Activated T-cell treated with anti-CD3 and anti-CD28 coated beads, Interleukin-2, amount 50 U/mL, for 72 hours (primary cell): Measurements from ENCODE around the gene UBAP1. TPM values are rescaled to one million over a fixed set of nuclear protein-coding genes. Genes with fewer than 3 reads are reported as not detected.
"Not testable (repeated sequence)": the region's sequence is repeated elsewhere in the genome, so short reads cannot be mapped to it uniquely, and the experiment has no call there.

Source experiments
- ATAC-seq, 2 donors: fragments of 150-1000 bp; cut with Tn5 transposase; replicated peaks in 1 of 2; 2 replicates each; pipeline ENCODE4 v1.10.0; 2021; ENCODE audit warnings: moderate library complexity in 2 of 2, mild to moderate bottlenecking in 1 of 2
- DNase-seq, 2 donors: peaks; one replicate each; pipeline ENCODE4 v3.0.0; 2021 to 2022; ENCODE audit warnings: mixed read lengths in 1 of 2
- H3K27ac Mint-ChIP-seq: one replicate; pipeline ENCODE4 v1.8.0; 2022; ENCODE audit warnings: mild to moderate bottlenecking, moderate library complexity, mixed read lengths
- H3K27me3 Mint-ChIP-seq: one replicate; pipeline ENCODE4 v1.8.0; 2022; ENCODE audit warnings: low read depth, mixed read lengths
- H3K36me3 Mint-ChIP-seq, 2 donors: one replicate each; pipeline ENCODE4 v1.8.0; 2022; ENCODE audit warnings: mixed read lengths in 2 of 2, mild to moderate bottlenecking in 1 of 2; ENCODE audit not compliant: insufficient read depth in 2 of 2
- H3K4me1 Mint-ChIP-seq: one replicate; pipeline ENCODE4 v1.8.0; 2022; ENCODE audit warnings: low read depth, mixed read lengths
- H3K4me3 Mint-ChIP-seq, 2 donors: one replicate each; pipeline ENCODE4 v1.8.0; 2022; ENCODE audit warnings: mild to moderate bottlenecking in 2 of 2, mixed read lengths in 2 of 2, moderate library complexity in 2 of 2
- H3K9me3 Mint-ChIP-seq, 2 donors: one replicate each; pipeline ENCODE4 v1.8.0; 2022; ENCODE audit warnings: mixed read lengths in 2 of 2
- total RNA-seq, 2 donors: library from RNA; stranded (reverse); gene quantifications; one replicate each; pipeline ENCODE4 v1.2.3, GENCODE V29; 2022

UBAP1 gene
- total RNA-seq, 2 donors from 2014 or later: 36.4 to 37.5 TPM

GRCh38 chr9:34267660-34268059 lies 88.8 kb downstream of the UBAP1 start:
- ATAC-seq (no peak), DNase-seq (no peak)
- Mint-ChIP-seq H3K36me3 (peaks cover 2 to 3% of the 10 kb centered on the region in 2 donors), H3K27me3 (no peaks in the 10 kb centered on the region), H3K4me3 (no peak overlapping the region), H3K4me1 (no peaks in the 10 kb centered on the region), H3K27ac (no peak overlapping the region), H3K9me3 (no peaks in the 10 kb centered on the region)

GRCh38 chr9:34271265-34272006 lies 92.6 kb downstream of the UBAP1 start:
- no peak for DNase-seq

GRCh38 chr9:34272101-34272541 lies 93.3 kb downstream of the UBAP1 start:
- Mint-ChIP-seq H3K4me1 (no peaks in the 10 kb centered on the region), H3K27me3 (no peaks in the 10 kb centered on the region), H3K4me3 (no peak overlapping the region), H3K9me3 (no peaks in the 10 kb centered on the region), H3K36me3 (peaks cover 2% of the 10 kb centered on the region in 2 donors), H3K27ac (no peak overlapping the region)
- DNase-seq (no peak), ATAC-seq (no peak)

More at GRCh38 chr9:34271265-34272006, 92.6 kb downstream of the UBAP1 start:
- H3K4me1 Mint-ChIP-seq: no peaks in the 10 kb centered on the region
- ATAC-seq: no peak
- H3K36me3 Mint-ChIP-seq: peaks cover 2% of the 10 kb centered on the region in 2 donors
- no peak overlapping the region for H3K27ac Mint-ChIP-seq
- no peaks in the 10 kb centered on the region for H3K27me3 Mint-ChIP-seq
- H3K4me3 Mint-ChIP-seq: no peak overlapping the region
- H3K9me3 Mint-ChIP-seq: no peaks in the 10 kb centered on the region

- not testable (repeated sequence) for H3K9me3 Mint-ChIP-seq, H3K4me3 Mint-ChIP-seq, ATAC-seq, H3K27me3 Mint-ChIP-seq, H3K4me1 Mint-ChIP-seq, H3K27ac Mint-ChIP-seq, H3K36me3 Mint-ChIP-seq, DNase-seq
These were observed 94.7 kb downstream of the UBAP1 start for GRCh38 chr9:34273588-34273987.

- Mint-ChIP-seq H3K27ac (no peak overlapping the region), H3K9me3 (no peaks in the 10 kb centered on the region), H3K4me3 (no peak overlapping the region), H3K36me3 (peaks cover 0 to 2% of the 10 kb centered on the region in 2 donors), H3K27me3 (no peaks in the 10 kb centered on the region), H3K4me1 (no peaks in the 10 kb centered on the region)
- ATAC-seq (no peak), DNase-seq (no peak)
These were observed 97.0 kb downstream of the UBAP1 start for GRCh38 chr9:34275811-34276210.

GRCh38 chr9:34276772-34277171 lies 97.9 kb downstream of the UBAP1 start:
- ATAC-seq: no peak
- DNase-seq: no peak
- Mint-ChIP-seq H3K36me3 (no peaks in the 10 kb centered on the region), H3K9me3 (no peaks in the 10 kb centered on the region), H3K27me3 (no peaks in the 10 kb centered on the region), H3K4me1 (no peaks in the 10 kb centered on the region), H3K27ac (no peak overlapping the region), H3K4me3 (no peak overlapping the region)

GRCh38 chr9:34279411-34279810 lies 100.6 kb downstream of the UBAP1 start:
- Mint-ChIP-seq H3K4me1 (no peaks in the 10 kb centered on the region), H3K36me3 (peaks cover 0 to 8% of the 10 kb centered on the region in 2 donors), H3K9me3 (no peaks in the 10 kb centered on the region), H3K4me3 (no peak overlapping the region), H3K27ac (no peak overlapping the region), H3K27me3 (no peaks in the 10 kb centered on the region)
- no peak for DNase-seq
- ATAC-seq: no peak

GRCh38 chr9:34282096-34282495 lies 103.3 kb downstream of the UBAP1 start:
- Mint-ChIP-seq H3K36me3 (peaks cover 0 to 11% of the 10 kb centered on the region in 2 donors), H3K4me1 (no peaks in the 10 kb centered on the region), H3K27ac (no peak overlapping the region), H3K27me3 (no peaks in the 10 kb centered on the region), H3K9me3 (no peaks in the 10 kb centered on the region), H3K4me3 (no peak overlapping the region)
- ATAC-seq: no peak
- DNase-seq: no peak

GRCh38 chr9:34289159-34289558 lies 110.3 kb downstream of the UBAP1 start:
- Mint-ChIP-seq H3K36me3 (peaks cover 0 to 4% of the 10 kb centered on the region in 2 donors), H3K27me3 (no peaks in the 10 kb centered on the region), H3K9me3 (no peaks in the 10 kb centered on the region), H3K27ac (no peak overlapping the region), H3K4me1 (no peaks in the 10 kb centered on the region), H3K4me3 (no peak overlapping the region)
- DNase-seq: no peak
- ATAC-seq: no peak

GRCh38 chr9:34291023-34291422 lies 112.2 kb downstream of the UBAP1 start:
- ATAC-seq: no peak
- H3K36me3 Mint-ChIP-seq: no peaks in the 10 kb centered on the region
- H3K27ac Mint-ChIP-seq: no peak overlapping the region
- H3K4me1 Mint-ChIP-seq: no peaks in the 10 kb centered on the region
- H3K4me3 Mint-ChIP-seq: no peak overlapping the region
- no peaks in the 10 kb centered on the region for H3K9me3 Mint-ChIP-seq
- DNase-seq: no peak
- H3K27me3 Mint-ChIP-seq: no peaks in the 10 kb centered on the region

GRCh38 chr9:34291423-34291822 lies 112.6 kb downstream of the UBAP1 start:
- no peak overlapping the region for H3K27ac Mint-ChIP-seq
- H3K36me3 Mint-ChIP-seq: no peaks in the 10 kb centered on the region
- DNase-seq (no peak), ATAC-seq (no peak)
- H3K27me3 Mint-ChIP-seq: no peaks in the 10 kb centered on the region
- H3K9me3 Mint-ChIP-seq: no peaks in the 10 kb centered on the region
- H3K4me3 Mint-ChIP-seq: no peak overlapping the region
- no peaks in the 10 kb centered on the region for H3K4me1 Mint-ChIP-seq

- no peak for ATAC-seq
- Mint-ChIP-seq H3K4me1 (no peaks in the 10 kb centered on the region), H3K9me3 (no peaks in the 10 kb centered on the region), H3K36me3 (no peaks in the 10 kb centered on the region), H3K27ac (no peak overlapping the region), H3K27me3 (no peaks in the 10 kb centered on the region), H3K4me3 (no peak overlapping the region)
- no peak for DNase-seq
These were observed 113.7 kb downstream of the UBAP1 start for GRCh38 chr9:34292552-34292951.

GRCh38 chr9:34301064-34301463 lies 122.2 kb downstream of the UBAP1 start:
- not testable (repeated sequence) for DNase-seq, H3K4me1 Mint-ChIP-seq, H3K4me3 Mint-ChIP-seq, H3K27me3 Mint-ChIP-seq, H3K9me3 Mint-ChIP-seq, H3K27ac Mint-ChIP-seq, H3K36me3 Mint-ChIP-seq, ATAC-seq
